HEK293T (cell line): ENCODE measurements around the gene TNFSF13B.

Experiments used
- CTCF ChIA-PET: fragments of 350-600 bp; formaldehyde crosslinking; extraction: SDS; loops from one replicate; lab custom pipeline; 2021; ENCODE audit warnings: antibody characterized with exemption, inconsistent platforms; lab: Yijun Ruan, JAX
- POLR2A ChIA-PET: fragments of 350-600 bp; formaldehyde crosslinking; extraction: SDS; loops from one replicate; lab custom pipeline; 2020; ENCODE audit warnings: antibody characterized with exemption, inconsistent platforms; lab: Yijun Ruan, JAX
- DNase-seq: peaks from one replicate; pipeline ENCODE4 v3.0.0; 2012; ENCODE audit warnings: mixed read lengths; ENCODE audit errors: extremely low spot score
- ARNT ChIP-seq: fragments of 450-650 bp; IDR thresholded peaks from 2 replicates; pipeline ENCODE4 v1.6.1; 2017; ENCODE audit warnings: mild to moderate bottlenecking
- BHLHE40 ChIP-seq: fragments of 450-650 bp; IDR thresholded peaks from 2 replicates; pipeline ENCODE4 v1.6.1; 2016; ENCODE audit warnings: mild to moderate bottlenecking, moderate library complexity, borderline replicate concordance
- CTBP1 ChIP-seq: fragments of 450-650 bp; IDR thresholded peaks from 2 replicates; pipeline ENCODE4 v1.6.1; 2016; ENCODE audit warnings: borderline replicate concordance
- ELF4 ChIP-seq: fragments of 450-650 bp; IDR thresholded peaks from 2 replicates; pipeline ENCODE4 v1.6.1; 2017; ENCODE audit warnings: antibody characterized with exemption
- FOXA1 ChIP-seq: fragments of 450-650 bp; IDR thresholded peaks from 2 replicates; pipeline ENCODE4 v1.6.1; 2016; ENCODE audit warnings: mild to moderate bottlenecking
- FOXK2 ChIP-seq: fragments of 450-650 bp; IDR thresholded peaks from 2 replicates; pipeline ENCODE4 v1.6.1; 2016; ENCODE audit warnings: mild to moderate bottlenecking
- FOXM1 ChIP-seq: fragments of 450-650 bp; IDR thresholded peaks from 2 replicates; pipeline ENCODE4 v1.6.1; 2017; ENCODE audit warnings: mild to moderate bottlenecking, borderline replicate concordance
- HDGF ChIP-seq: fragments of 450-650 bp; IDR thresholded peaks from 2 replicates; pipeline ENCODE4 v1.6.1; 2017; ENCODE audit warnings: antibody characterized with exemption, borderline replicate concordance
- L3MBTL2 ChIP-seq: fragments of 450-650 bp; conservative IDR thresholded peaks from 2 replicates; pipeline ENCODE4 v1.6.1; 2016; ENCODE audit warnings: mild to moderate bottlenecking
- LEF1 ChIP-seq: fragments of 450-650 bp; IDR thresholded peaks from 2 replicates; pipeline ENCODE4 v1.6.1; 2017; ENCODE audit warnings: mild to moderate bottlenecking, borderline replicate concordance
- NFRKB ChIP-seq: fragments of 450-650 bp; IDR thresholded peaks from 2 replicates; pipeline ENCODE4 v1.6.1; 2016; ENCODE audit warnings: mild to moderate bottlenecking, moderate library complexity
- PKNOX1 ChIP-seq: fragments of 450-650 bp; IDR thresholded peaks from 2 replicates; pipeline ENCODE4 v1.6.1; 2016
- SP1 ChIP-seq: fragments of 450-650 bp; IDR thresholded peaks from 2 replicates; pipeline ENCODE4 v1.6.1; 2017
- SUZ12 ChIP-seq: fragments of 450-650 bp; IDR thresholded peaks from 2 replicates; pipeline ENCODE4 v1.6.1; 2016; ENCODE audit warnings: mild to moderate bottlenecking
- TARDBP ChIP-seq: fragments of 450-650 bp; IDR thresholded peaks from 2 replicates; pipeline ENCODE4 v1.6.1; 2016
- ZNF384 ChIP-seq: fragments of 450-650 bp; IDR thresholded peaks from 2 replicates; pipeline ENCODE4 v1.6.1; 2016

Gene TNFSF13B

GRCh38 chr13:108313382-108313781 lies 43.9 kb downstream of the TNFSF13B start:
- CTCF ChIA-PET, result no interaction called here
- DNase-seq, result no peak
- POLR2A ChIA-PET, result no interaction called here

GRCh38 chr13:108315273-108315672 lies 45.8 kb downstream of the TNFSF13B start:
- POLR2A ChIA-PET, result no interaction called here
- CTCF ChIA-PET, result no interaction called here
- DNase-seq, result no peak
- no peak for TF ChIP-seq PKNOX1
- no peak for TF ChIP-seq L3MBTL2
- no peak for TF ChIP-seq SUZ12
- no peak for TF ChIP-seq ZNF384
- no peak for TF ChIP-seq ELF4
- TF ChIP-seq BHLHE40, result no peak
- TF ChIP-seq NFRKB, result no peak
- no peak for TF ChIP-seq TARDBP
- TF ChIP-seq SP1, result no peak
- no peak for TF ChIP-seq HDGF
- no peak for TF ChIP-seq LEF1
- TF ChIP-seq CTBP1, result no peak
- no peak for TF ChIP-seq FOXK2
- TF ChIP-seq ARNT, result no peak
- TF ChIP-seq FOXM1, result no peak
- TF ChIP-seq FOXA1, result no peak

More at GRCh38 chr13:108313382-108313781, 43.9 kb downstream of the TNFSF13B start:
- TF ChIP-seq HDGF (no peak), NFRKB (no peak), TARDBP (no peak), BHLHE40 (no peak), L3MBTL2 (no peak)

GRCh38 chr13:108315991-108316390 lies 46.5 kb downstream of the TNFSF13B start:
- TF ChIP-seq CTBP1 (no peak), BHLHE40 (no peak), LEF1 (no peak), HDGF (no peak), ZNF384 (no peak), FOXK2 (no peak), NFRKB (no peak), L3MBTL2 (no peak), TARDBP (no peak), SUZ12 (no peak), PKNOX1 (no peak), ELF4 (no peak), FOXM1 (no peak)
- ChIA-PET CTCF (no interaction called here), POLR2A (no interaction called here)
- no peak for DNase-seq

- TF ChIP-seq NFRKB (no peak), SUZ12 (no peak), L3MBTL2 (no peak), HDGF (no peak), LEF1 (no peak), FOXK2 (no peak), BHLHE40 (no peak), FOXM1 (no peak), FOXA1 (no peak), CTBP1 (no peak), TARDBP (no peak), PKNOX1 (no peak), ELF4 (no peak)
- DNase-seq, result no peak
- CTCF ChIA-PET, result no interaction called here
- POLR2A ChIA-PET, result no interaction called here
Observed at GRCh38 chr13:108316413-108316812, 46.9 kb downstream of the TNFSF13B start.

GRCh38 chr13:108322206-108322824 lies 52.8 kb downstream of the TNFSF13B start:
- ChIA-PET CTCF (interaction anchor here (0.7 kb wide), 1 partner anchor 575 kb away, joined by 3 read pairs; no protein-coding TSS in a partner anchor), POLR2A (no interaction called here)
- no peak for TF ChIP-seq TARDBP
- no peak for TF ChIP-seq PKNOX1
- DNase-seq, result peak; percentile 6

- ChIA-PET CTCF (interaction anchor here (0.7 kb wide), 1 partner anchor 575 kb away, joined by 3 read pairs; no protein-coding TSS in a partner anchor), POLR2A (no interaction called here)
- TF ChIP-seq BHLHE40, result no peak
- TF ChIP-seq NFRKB, result no peak
- no peak for TF ChIP-seq SUZ12
- no peak for TF ChIP-seq ZNF384
- TF ChIP-seq FOXK2, result no peak
- TF ChIP-seq CTBP1, result no peak
- TF ChIP-seq FOXA1, result no peak
- TF ChIP-seq L3MBTL2, result no peak
- DNase-seq, result no peak
Observed at GRCh38 chr13:108323031-108323430, 53.5 kb downstream of the TNFSF13B start.
